ENCODE results near the gene RET.
A peak's percentile ranks its signal among the peaks of the same experiment; 100 is the strongest.

RET gene

DNA sequence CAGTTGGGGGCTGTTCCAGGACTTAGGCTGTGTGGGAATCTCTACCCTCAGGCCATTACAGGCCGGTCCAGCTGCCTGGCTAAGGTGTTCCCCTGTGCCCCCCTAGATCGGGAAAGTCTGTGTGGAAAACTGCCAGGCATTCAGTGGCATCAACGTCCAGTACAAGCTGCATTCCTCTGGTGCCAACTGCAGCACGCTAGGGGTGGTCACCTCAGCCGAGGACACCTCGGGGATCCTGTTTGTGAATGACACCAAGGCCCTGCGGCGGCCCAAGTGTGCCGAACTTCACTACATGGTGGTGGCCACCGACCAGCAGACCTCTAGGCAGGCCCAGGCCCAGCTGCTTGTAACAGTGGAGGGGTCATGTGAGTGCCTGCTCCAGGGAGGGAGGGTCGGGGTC is 34.2 kb downstream of the RET start:
- DNase-seq: no peak

DNA sequence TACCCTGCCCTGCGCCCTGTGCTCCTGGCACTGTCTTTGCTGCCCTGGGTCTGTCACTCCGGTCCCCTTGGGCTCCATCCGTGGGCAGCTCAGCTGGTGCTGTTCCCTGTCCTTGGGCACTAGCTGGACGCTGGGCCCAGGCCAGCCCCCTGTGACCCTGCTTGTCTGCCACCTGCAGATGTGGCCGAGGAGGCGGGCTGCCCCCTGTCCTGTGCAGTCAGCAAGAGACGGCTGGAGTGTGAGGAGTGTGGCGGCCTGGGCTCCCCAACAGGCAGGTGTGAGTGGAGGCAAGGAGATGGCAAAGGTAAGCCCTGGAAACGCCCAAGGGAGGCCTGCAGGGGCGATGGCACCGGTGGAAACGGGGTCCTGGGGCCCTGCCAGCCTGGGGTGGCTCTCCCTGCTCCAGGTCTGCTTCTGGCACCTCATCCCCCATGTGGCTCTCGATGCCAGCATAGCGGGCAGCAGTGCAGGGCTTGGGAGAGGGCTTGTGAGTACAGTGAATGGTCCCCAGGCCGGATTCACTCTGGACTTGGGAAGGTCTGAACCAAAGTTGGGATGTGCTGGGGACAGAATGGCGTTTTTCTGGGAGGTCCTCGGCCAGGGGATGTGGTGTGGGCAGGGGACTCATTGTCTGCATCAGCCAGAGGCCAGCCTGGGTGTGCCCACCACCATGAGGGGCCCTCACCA is 35.2 kb downstream of the RET start:
- no peak for DNase-seq

DNA sequence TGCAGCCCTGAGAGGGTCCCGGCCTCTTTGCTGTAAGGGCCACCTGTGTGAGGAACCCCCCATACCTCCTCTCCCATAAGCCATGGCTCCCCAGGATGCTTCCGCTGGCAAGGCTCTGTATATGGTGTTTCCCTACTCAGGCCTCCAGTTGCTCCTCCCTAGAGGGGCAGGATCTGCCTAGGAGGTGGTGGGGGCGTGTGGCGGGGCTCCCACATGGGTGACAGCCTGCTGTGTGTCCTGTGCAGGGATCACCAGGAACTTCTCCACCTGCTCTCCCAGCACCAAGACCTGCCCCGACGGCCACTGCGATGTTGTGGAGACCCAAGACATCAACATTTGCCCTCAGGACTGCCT is 35.7 kb downstream of the RET start:
- no peak for DNase-seq

GRCh38 chr10:43113201-43114087 is 36.6 kb downstream of the RET start:
- no peak for DNase-seq

DNA sequence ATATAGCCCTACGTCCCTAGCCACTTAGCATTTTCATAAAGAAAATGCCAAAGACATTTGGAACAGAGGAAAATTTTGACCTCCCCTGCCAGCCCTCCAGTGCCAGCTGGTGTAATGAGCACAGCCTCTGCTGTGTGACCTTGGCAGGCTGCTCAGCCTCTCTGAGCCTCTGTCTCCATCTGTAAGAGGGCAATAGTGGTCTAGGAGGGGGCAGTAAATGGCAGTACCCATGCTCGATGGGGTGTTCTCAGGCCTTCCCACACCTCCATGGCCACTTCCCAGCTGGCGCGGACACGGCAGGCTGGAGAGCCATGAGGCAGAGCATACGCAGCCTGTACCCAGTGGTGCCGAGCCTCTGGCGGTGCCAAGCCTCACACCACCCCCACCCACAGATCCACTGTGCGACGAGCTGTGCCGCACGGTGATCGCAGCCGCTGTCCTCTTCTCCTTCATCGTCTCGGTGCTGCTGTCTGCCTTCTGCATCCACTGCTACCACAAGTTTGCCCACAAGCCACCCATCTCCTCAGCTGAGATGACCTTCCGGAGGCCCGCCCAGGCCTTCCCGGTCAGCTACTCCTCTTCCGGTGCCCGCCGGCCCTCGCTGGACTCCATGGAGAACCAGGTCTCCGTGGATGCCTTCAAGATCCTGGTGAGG is 37.3 kb downstream of the RET start:
- no peak for DNase-seq

- DNase-seq: no peak
Observed at GRCh38 chr10:43114743-43115611, 38.1 kb downstream of the RET start.

GRCh38 chr10:43115881-43116595 is 39.2 kb downstream of the RET start:
- no peak for DNase-seq

DNA sequence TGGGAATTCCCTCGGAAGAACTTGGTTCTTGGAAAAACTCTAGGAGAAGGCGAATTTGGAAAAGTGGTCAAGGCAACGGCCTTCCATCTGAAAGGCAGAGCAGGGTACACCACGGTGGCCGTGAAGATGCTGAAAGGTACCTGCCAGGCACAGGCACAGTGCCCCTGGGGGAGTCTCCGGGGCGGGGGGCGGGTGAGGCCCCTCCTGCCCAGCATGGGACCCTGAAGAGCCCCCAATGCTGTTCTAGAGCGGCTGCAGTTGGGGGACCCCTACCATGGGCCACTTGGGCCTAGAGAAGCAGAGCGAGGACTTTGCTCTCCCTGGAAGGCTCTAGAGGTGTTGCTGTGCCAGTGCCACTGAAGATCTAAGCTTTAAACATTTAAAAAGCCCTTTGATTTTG is 39.7 kb downstream of the RET start:
- DNase-seq: no peak

- DNase-seq: no peak
Observed at GRCh38 chr10:43117031-43117776, 40.3 kb downstream of the RET start.

- no peak for DNase-seq
Observed at GRCh38 chr10:43117777-43118583, 41.1 kb downstream of the RET start.

GRCh38 chr10:43118631-43119415 is 42.0 kb downstream of the RET start:
- no peak for DNase-seq

DNA sequence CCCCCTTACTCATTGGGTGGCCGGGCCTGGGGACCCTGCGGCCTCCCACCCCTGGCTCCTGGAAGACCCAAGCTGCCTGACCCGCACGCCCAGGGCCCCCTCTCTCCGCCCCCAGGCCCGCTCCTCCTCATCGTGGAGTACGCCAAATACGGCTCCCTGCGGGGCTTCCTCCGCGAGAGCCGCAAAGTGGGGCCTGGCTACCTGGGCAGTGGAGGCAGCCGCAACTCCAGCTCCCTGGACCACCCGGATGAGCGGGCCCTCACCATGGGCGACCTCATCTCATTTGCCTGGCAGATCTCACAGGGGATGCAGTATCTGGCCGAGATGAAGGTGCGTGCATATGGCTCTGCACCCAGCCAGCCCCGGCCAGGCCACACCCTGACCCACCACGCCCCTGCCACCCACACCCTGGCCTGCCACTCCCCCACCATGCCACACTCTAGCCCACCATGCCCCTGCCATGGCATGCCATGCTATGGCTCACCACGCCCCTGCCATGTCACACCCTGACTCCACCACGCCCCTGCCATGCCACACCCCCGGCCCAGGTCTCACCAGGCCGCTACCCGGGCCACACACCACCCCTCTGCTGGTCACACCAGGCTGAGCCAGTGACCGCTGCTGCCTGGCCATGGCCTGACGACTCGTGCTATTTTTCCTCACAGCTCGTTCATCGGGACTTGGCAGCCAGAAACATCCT is 42.7 kb downstream of the RET start:
- DNase-seq: no peak

DNA sequence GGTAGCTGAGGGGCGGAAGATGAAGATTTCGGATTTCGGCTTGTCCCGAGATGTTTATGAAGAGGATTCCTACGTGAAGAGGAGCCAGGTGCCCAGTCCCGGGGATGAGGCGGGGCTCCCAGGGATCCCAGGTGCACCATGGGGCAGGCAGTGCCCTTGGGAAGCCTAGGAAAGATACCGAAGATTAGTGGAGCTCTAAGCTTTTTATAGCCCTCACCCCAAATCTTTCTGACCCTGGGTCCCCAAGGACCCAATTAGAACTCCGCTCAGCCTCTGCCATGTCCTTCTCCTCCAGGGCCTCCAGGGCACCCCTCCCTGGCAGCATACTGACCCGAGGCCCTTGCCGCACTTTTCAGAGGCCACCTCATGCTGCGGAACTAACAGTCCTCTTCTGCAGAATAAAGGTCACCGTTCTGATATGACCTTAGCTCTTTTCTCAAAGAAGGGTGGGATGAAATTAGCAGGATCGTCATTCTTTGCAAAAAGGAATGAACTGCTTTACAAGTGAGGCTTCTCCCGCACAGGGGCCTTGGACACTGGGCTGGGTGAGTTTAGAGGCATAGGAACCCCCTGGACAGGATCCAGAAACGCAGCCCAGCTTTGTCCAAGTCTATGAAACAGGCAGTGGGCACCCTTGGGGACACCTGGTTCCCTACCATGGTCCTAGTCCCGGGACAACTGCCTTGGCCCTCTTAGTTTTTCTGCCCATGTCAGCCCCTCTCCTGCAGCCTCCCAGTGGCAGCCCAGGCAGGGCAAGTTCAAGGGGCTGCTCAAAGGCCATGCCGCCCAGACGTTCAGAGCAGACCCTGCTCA is 43.5 kb downstream of the RET start:
- DNase-seq: no peak

- DNase-seq: peak; percentile 64
Observed at GRCh38 chr10:43120929-43121314, 44.1 kb downstream of the RET start.

GRCh38 chr10:43121444-43121843 is 44.6 kb downstream of the RET start:
- DNase-seq: peak; percentile 34

GRCh38 chr10:43122096-43122495 is 45.2 kb downstream of the RET start:
- no peak for DNase-seq

DNA sequence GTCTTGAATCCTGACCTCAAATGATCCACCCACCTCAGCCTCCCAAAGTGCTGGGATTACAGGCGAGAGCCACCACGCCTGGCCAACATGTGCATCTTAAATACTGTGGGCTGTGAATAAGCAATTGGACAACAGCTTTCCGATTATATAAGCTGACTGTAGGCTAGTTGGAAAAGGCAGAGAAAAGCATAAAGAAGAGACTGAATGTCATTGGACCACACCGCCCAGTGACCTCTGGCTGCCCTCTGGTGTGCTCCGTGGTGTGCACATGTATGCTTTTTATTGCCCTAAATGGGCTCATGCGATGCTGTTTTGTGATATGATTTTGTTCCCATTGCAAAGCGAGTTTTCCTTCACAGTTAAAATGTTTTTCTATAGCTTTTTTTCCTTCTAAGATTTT is 46.0 kb downstream of the RET start:
- no peak for DNase-seq
